Brain pericyte (primary cell): ENCODE data around the gene PTCD1.

Source experiments
- DNase-seq: peaks from one replicate; pipeline ENCODE4 v3.0.0-alpha.2; 2012; ENCODE audit warnings: low read depth, low spot score

The PTCD1 gene

DNA sequence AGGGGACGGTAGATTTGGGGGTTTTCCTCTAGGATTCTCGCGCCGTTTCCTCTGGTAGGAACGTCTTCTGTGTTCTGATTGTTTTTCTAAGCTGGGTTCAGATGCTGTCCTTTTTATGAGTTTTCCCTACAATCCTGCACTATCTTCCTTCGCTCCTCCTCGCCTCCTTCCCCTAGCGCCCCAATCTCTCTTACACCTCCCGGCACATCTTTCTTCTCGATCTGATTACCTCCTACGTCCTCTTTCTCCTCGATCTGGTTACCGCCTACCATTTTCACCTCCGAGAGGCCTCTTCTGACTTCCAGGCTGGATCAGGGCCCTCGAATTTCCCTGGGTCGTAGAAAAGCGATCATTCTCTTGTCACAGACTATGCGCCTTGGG lies 29.4 kb downstream of the PTCD1 start:
- no peak for DNase-seq

- peak; percentile 93 for DNase-seq
These were observed 30.0 kb downstream of the PTCD1 start, which contains the start of the genes BUD31 and PDAP1 for GRCh38 chr7:99408379-99409191. TSS of gene BUD31 (plus strand) at chr7:99408969. CDS start at chr7:99411093, 2,124 bp downstream. TSS of gene PDAP1 (minus strand) at chr7:99408597. CDS start at chr7:99408548, 49 bp downstream.

DNA sequence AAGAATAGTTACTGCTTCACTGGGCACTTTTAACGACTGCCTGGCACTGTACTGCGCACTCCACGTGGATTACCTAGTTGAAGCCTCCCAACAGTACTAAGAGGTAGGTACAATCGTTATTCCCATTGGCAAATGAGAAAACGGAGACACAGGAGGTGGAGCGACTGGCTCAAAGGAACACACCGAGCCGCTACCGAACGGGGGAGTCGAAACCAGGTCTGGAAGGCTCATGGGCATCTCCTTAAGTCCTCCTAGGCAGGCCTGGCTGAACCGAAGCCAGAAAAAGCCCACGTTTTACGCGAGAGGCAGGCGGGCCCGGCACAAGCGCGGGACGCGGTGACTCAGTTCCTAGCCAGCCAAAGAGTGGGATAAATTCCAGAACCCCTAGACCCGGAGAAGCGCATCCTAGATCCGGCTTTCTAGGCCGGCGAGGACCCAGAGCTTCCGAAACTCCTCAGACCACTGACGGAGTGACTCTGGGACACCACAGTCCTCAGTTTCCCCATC lies 30.7 kb downstream of the PTCD1 start:
- DNase-seq: no peak

DNA sequence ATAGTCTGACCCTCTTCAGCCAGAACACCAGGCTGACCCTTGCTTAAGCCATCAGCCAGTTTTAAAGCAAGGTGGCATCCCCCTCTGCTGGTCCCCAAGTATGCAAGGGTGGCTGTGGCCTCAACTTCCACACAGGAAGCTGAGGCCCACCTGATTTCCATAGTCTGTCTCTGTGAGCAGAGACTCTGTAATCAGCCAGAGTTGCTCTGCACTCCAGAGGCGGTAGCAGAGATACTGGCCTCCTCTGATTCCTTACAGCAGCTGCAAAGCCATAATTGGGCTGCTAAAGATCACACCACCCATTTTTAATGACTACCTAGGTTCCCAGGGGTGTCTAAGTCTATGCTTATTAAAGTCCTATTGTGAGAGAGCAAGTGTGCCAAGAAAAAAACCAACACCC lies 32.0 kb downstream of the PTCD1 start:
- DNase-seq: no peak

DNA sequence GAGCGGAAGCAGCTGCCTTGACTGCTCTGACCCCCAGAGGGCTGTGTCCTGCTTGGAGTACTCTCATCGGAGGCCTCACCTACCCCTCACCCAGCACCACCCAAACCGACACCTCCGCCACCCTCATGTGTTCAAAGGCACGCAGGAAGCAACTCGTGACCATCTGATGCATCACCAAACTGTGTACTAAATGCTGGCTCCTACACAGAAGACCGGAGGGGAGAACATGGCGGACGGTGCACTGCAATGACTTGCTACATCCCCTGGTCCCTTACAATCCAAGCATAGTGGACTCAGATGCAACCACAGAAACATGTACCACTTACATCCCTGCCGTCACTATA lies 33.6 kb downstream of the PTCD1 start:
- no peak for DNase-seq

DNA sequence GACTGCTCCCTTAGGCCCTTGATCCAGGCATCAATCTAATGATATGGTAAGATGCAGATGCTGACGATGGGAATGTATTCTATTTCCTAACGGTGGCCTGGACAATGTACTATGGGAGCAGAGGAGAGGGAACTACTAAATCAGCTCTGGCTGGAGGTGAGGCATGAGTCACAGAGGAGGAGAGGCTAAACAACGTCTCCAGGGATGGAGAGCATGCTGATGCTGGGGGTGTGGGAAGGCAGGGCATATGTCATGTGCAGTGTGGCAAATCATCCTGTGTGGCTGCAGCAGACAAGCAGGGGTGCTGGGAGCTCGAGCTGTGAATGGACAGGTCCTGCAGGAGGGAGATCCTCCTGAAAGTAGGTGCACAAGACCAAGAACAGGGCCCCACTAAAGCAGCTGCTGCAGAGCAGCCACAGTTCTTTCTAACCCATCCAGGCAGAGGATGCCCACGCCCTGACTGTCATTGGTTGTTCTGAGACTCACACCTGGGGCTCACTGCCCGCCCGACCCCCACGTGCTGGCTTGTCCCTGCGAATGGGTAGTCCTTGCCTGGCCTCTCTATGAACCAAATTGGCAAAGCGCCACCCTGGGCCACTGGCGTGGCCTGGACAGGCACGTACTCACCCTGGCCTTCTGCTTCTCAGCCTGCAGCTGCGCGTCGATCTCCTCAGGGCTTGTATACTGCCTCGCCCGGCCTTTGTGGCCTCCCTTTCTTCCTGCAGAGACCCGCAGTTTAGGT lies 34.2 kb downstream of the PTCD1 start:
- DNase-seq: no peak

DNA sequence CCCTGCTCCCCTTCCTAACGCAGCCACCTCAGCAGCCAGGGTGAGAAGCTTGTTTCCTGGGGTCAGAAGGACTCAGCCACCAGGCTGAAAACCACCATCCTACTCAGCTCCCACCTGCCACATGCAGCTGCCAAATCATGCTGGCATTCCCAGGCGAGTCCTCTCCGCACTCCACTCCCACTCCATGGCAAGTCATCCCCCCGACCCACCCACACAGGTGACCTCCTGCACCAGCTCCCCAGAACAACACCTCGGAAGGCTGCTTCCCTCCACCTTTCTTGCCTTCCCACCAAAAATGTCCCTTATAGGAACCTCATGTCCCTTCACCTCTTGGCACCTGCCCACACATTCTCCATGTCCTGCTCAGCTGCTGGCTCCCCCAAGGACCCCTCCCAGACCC lies 34.8 kb downstream of the PTCD1 start:
- no peak for DNase-seq

GRCh38 chr7:99402854-99403253 lies 35.7 kb downstream of the PTCD1 start:
- DNase-seq: no peak

DNA sequence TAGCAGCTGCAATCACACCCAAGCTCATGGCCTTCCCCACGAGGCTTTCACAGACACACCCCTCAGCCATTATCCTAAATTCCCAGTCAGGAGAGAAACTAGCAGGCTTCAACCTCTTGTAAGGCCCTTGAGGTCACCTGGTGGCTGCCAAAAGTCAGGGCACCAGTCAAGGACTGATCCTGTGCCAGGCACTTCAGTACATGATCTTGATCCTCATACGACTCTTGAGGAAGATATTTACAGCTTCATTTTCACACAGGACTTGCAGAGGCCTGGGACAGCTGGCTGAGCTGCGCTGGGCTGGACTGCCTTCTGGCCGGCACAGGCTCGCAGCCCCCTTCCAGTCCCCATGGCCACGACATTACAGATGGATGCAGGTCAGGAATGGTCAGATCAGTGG lies 39.0 kb downstream of the PTCD1 start:
- no peak for DNase-seq

GRCh38 chr7:99398891-99399445 lies 39.6 kb downstream of the PTCD1 start:
- no peak for DNase-seq

DNA sequence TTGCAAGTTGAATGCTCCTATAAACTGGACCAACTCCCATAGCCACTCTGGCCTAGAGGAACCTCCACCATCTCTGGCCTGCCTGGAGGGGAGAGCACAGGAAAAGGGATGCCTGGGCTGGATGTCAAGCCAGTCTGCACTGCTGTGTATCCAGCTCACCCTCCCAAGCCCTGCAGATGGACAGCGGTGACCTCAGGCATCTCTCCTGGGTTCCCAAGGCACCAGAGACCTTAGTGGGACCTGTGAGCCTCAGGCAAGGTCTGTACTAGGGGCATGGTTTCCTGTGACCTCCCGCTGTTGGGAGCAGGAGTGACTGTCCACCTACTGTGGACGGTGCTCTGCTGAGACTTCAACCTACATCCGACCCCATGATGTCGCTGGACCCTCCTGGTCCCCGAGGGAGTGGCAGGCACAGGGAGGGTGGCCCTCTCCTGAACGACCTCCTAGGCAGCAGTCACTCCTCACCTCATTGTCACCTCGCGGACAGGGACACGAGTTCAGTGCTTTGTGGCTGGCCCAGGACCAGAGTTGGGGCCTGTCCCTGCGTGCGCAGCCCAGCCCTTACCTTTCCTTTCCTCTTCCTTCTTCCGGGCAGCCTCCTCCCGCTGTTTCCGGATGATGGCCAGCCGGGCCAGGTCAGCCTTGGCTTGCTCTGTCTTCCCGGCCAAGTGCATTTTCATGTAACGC lies 41.2 kb downstream of the PTCD1 start:
- DNase-seq: no peak

- DNase-seq: no peak
These were observed 41.9 kb downstream of the PTCD1 start for GRCh38 chr7:99396418-99397296.

DNA sequence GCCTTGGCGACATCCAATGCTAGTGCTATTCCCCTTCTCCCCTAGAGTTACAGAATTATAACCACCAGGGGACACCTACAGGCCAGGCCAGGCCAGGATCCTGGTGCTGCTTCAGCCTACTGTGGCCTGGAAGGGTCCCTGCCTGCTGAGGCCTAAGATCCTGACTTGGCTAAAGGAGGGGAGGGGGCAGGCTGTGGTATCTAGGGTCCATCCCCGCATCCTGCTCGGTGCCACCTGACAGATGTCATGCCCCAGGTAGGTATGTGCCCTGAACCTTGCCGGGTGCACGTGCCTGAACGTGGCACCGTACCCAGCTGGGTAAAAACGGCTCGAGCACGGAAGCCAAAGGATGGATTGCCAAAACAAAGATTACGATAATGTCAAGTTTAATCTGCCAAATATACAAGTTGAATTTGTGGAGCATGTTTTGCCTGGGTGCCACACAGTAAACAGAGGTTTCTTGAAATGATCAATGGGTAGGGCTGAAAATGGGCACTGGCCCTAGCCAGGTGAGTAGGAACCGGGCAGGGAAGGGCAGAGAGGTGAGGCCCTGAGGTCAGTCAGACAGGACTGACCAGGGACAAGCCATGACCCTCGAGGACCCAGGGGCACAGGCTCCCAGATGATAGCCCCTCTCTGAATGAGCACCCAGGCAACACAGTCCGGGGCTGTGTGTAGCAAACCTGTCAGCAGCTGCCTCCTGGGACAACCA lies 42.8 kb downstream of the PTCD1 start:
- DNase-seq: no peak

GRCh38 chr7:99394188-99394502 lies 44.5 kb downstream of the PTCD1 start:
- no peak for DNase-seq

- no peak for DNase-seq
These were observed 45.0 kb downstream of the PTCD1 start for GRCh38 chr7:99393355-99394187.

GRCh38 chr7:99392659-99393354 lies 45.8 kb downstream of the PTCD1 start:
- no peak for DNase-seq

- DNase-seq: no peak
These were observed 46.6 kb downstream of the PTCD1 start for GRCh38 chr7:99392046-99392445.

GRCh38 chr7:99390941-99391602 lies 47.5 kb downstream of the PTCD1 start:
- DNase-seq: no peak
